CD8-positive, alpha-beta memory T cell (primary cell): ENCODE results near the gene SRBD1. TPM values are rescaled to one million over a fixed set of nuclear protein-coding genes. Genes with fewer than 3 reads are reported as not detected.
A peak's percentile ranks its signal among the peaks of the same experiment; 100 is the strongest.
"Not testable (repeated sequence)": the region's sequence is repeated elsewhere in the genome, so short reads cannot be mapped to it uniquely, and the experiment has no call there.

Experiments
- CTCF ChIA-PET: fragments of 350-600 bp; sonication (Branson Sonifier 250); formaldehyde crosslinking; loops from one replicate; lab custom pipeline; 2021; ENCODE audit warnings: antibody characterized with exemption; lab: Charles Lee
- POLR2A ChIA-PET: fragments of 350-600 bp; sonication (Branson Sonifier 250); formaldehyde crosslinking; loops from one replicate; lab custom pipeline; 2021; ENCODE audit warnings: antibody characterized with exemption; lab: Charles Lee
- DNase-seq, 5 donors: peaks; one replicate each; pipeline versions ENCODE4 v3.0.0 to v3.0.0-alpha.2; 2020 to 2022; ENCODE audit warnings: mixed read lengths in 1 of 5
- H3K27ac ChIP-seq: one replicate; pipeline ENCODE4 v1.7.0; 2013; ENCODE audit warnings: low read depth, mild to moderate bottlenecking, low read length, moderate library complexity
- H3K27me3 ChIP-seq: 2 replicates; pipeline ENCODE4 v1.7.0; 2013; ENCODE audit warnings: low read length, mild to moderate bottlenecking; ENCODE audit not compliant: insufficient read depth, poor library complexity, severe bottlenecking
- H3K36me3 ChIP-seq: 2 replicates; pipeline ENCODE4 v1.7.0; 2013; ENCODE audit warnings: mild to moderate bottlenecking, low read length, moderate library complexity; ENCODE audit not compliant: insufficient read depth
- H3K4me1 ChIP-seq: 2 replicates; pipeline ENCODE4 v1.7.0; 2013; ENCODE audit warnings: mild to moderate bottlenecking, low read length, moderate library complexity; ENCODE audit not compliant: insufficient read depth
- H3K4me3 ChIP-seq: 2 replicates; pipeline ENCODE4 v1.7.0; 2013; ENCODE audit warnings: mild to moderate bottlenecking, low read length
- H3K9me3 ChIP-seq: 2 replicates; pipeline ENCODE4 v1.7.0; 2013; ENCODE audit warnings: mild to moderate bottlenecking, low read length
- H3K27ac Mint-ChIP-seq, 8 donors: one replicate each; pipeline ENCODE4 v1.8.0; 2020 to 2021; ENCODE audit warnings: mixed read lengths in 8 of 8, mild to moderate bottlenecking in 6 of 8, inconsistent platforms in 3 of 8, moderate library complexity in 3 of 8
- H3K27me3 Mint-ChIP-seq, 2 donors: one replicate each; pipeline ENCODE4 v1.8.0; 2020 to 2021; ENCODE audit warnings: mixed read lengths in 2 of 2, mild to moderate bottlenecking in 1 of 2, moderate library complexity in 1 of 2
- H3K36me3 Mint-ChIP-seq, 3 donors: one replicate each; pipeline ENCODE4 v1.8.0; 2020 to 2021; ENCODE audit warnings: mixed read lengths in 3 of 3, inconsistent platforms in 1 of 3, mild to moderate bottlenecking in 1 of 3
- H3K4me1 Mint-ChIP-seq, 3 donors: one replicate each; pipeline ENCODE4 v1.8.0; 2020 to 2021; ENCODE audit warnings: mixed read lengths in 3 of 3, inconsistent platforms in 1 of 3, mild to moderate bottlenecking in 1 of 3
- H3K4me3 Mint-ChIP-seq, 7 donors: one replicate each; pipeline ENCODE4 v1.8.0; 2020 to 2021; ENCODE audit warnings: mixed read lengths in 7 of 7, mild to moderate bottlenecking in 6 of 7, moderate library complexity in 4 of 7, inconsistent platforms in 2 of 7
- H3K9me3 Mint-ChIP-seq, 5 donors: one replicate each; pipeline ENCODE4 v1.8.0; 2020 to 2022; ENCODE audit warnings: mixed read lengths in 5 of 5, mild to moderate bottlenecking in 3 of 5, moderate library complexity in 2 of 5, inconsistent platforms in 1 of 5
- polyA plus RNA-seq: library from polyadenylated mRNA; unstranded; fragments of 300-500 nt; fragmentation: Illumina TruSeq; gene quantifications from one replicate; pipeline ENCODE4 v1.2.3, GENCODE V29; 2021
- total RNA-seq, 2 experiments: library from RNA; stranded (reverse); gene quantifications; one replicate each; pipeline ENCODE4 v1.2.3, GENCODE V29; 2021

The SRBD1 gene
- total and polyA plus RNA-seq, 3 experiments from 2014 or later = 12.7 to 18.9 (median 18.1) TPM

DNA sequence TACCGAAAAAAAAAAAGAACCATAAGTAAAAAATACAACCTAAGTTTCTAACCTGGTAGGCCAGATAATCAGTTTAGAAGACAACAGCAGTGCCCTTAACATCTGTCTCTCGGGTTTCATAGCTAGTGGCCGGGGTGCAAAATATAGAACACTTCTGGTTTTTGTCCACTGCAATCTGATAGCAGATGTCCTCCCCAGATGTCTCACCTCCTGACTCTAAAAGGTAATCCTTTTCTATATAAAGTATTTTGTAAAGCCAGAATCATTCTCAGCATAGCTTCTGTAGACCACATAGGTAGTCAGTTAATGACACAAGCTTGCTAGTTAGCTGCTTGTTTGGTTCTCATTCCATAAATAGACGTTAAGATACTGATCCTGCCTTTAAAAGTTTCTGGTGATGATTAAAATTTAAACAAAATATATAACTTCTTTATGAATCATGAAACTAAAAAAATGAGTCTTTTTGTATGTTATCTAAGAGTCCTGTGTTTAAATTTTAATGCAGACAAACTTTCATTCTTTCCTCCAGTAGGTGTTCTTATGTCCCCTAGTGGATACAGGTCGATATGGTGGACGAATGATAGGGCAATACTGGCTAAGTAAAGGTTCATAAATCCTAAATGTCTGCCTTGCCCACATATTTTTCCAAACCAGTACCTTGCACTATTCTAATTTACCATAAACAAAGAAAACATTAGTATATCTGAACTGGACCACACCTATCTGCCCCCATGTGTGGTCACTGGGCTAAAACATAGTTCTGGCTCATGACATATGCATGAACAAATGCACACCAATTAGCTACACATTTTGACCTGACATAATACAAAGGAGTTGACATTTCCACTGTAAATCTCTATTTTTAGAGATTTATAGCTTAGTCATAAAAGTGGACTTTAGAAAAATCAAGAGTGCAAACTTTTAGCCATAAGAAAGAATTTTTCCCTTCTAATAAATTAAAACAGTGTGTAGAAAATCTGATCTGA, 171.0 kb downstream of the SRBD1 start:
- Mint-ChIP-seq H3K27ac (no peak overlapping the region), H3K4me1 (peaks cover 14 to 23% (median 21%) of the 10 kb centered on the region in 3 donors), H3K27me3 (no peaks in the 10 kb centered on the region), H3K9me3 (peaks cover 0 to 7% (median 5%) of the 10 kb centered on the region in 5 donors), H3K4me3 (no peak overlapping the region), H3K36me3 (peaks cover 21 to 31% (median 28%) of the 10 kb centered on the region in 3 donors)
- Histone ChIP-seq H3K4me1 (peaks cover 4% of the 10 kb centered on the region), H3K27ac (no peak overlapping the region), H3K27me3 (no peaks in the 10 kb centered on the region), H3K4me3 (no peak overlapping the region), H3K9me3 (no peaks in the 10 kb centered on the region), H3K36me3 (no peaks in the 10 kb centered on the region)
- ChIA-PET POLR2A (no interaction called here), CTCF (no interaction called here)
- no peak for DNase-seq

GRCh38 chr2:45438872-45439665, 172.0 kb downstream of the SRBD1 start:
- Histone ChIP-seq H3K36me3 (no peaks in the 10 kb centered on the region), H3K4me1 (peaks cover 4% of the 10 kb centered on the region), H3K27ac (no peak overlapping the region), H3K27me3 (no peaks in the 10 kb centered on the region), H3K9me3 (no peaks in the 10 kb centered on the region), H3K4me3 (no peak overlapping the region)
- CTCF ChIA-PET = no interaction called here
- H3K27me3 Mint-ChIP-seq = no peaks in the 10 kb centered on the region
- peaks cover 21 to 35% (median 28%) of the 10 kb centered on the region in 3 donors for H3K36me3 Mint-ChIP-seq
- POLR2A ChIA-PET = no interaction called here
- H3K4me1 Mint-ChIP-seq = peaks cover 14 to 26% (median 21%) of the 10 kb centered on the region in 3 donors
- H3K4me3 Mint-ChIP-seq = no peak overlapping the region
- DNase-seq = no peak
- H3K27ac Mint-ChIP-seq = no peak overlapping the region
- peaks cover 0 to 7% (median 5%) of the 10 kb centered on the region in 5 donors for H3K9me3 Mint-ChIP-seq

- Mint-ChIP-seq H3K27ac (peak overlapping the region in 1 of 8 donors; percentile 91), H3K36me3 (peaks cover 17 to 37% (median 26%) of the 10 kb centered on the region in 3 donors), H3K4me3 (no peak overlapping the region), H3K27me3 (no peaks in the 10 kb centered on the region), H3K9me3 (peaks cover 0 to 7% (median 5%) of the 10 kb centered on the region in 5 donors), H3K4me1 (peaks cover 12 to 15% (median 13%) of the 10 kb centered on the region in 3 donors)
- no peaks in the 10 kb centered on the region for H3K9me3 ChIP-seq
- H3K27ac ChIP-seq = no peak overlapping the region
- no peak for DNase-seq
- ChIA-PET CTCF (no interaction called here), POLR2A (no interaction called here)
- H3K4me1 ChIP-seq = peaks cover 4% of the 10 kb centered on the region
- H3K36me3 ChIP-seq = no peaks in the 10 kb centered on the region
- no peaks in the 10 kb centered on the region for H3K27me3 ChIP-seq
- H3K4me3 ChIP-seq = no peak overlapping the region
Measured at GRCh38 chr2:45436456-45436855, 174.6 kb downstream of the SRBD1 start.

DNA sequence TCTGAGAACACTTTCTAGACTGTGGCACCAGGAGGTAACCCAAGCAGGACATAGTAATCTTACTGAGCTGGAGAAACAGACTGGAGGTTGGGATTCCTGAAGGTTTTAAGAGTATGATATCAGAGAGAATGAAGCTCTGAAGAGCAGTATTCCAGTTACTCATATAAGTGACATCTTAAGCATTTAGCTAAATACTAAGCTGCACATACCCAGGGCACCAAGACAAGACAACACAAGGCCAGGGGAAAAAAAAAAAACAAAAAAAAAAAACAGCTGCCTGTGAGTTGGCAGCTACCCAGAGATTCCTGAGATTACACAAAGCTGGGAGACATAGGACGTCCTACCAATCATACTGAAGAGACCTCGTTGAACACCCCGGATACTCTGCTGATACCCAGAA, 175.8 kb downstream of the SRBD1 start:
- ChIA-PET POLR2A (no interaction called here), CTCF (no interaction called here)
- H3K27me3 Mint-ChIP-seq = no peaks in the 10 kb centered on the region

DNA sequence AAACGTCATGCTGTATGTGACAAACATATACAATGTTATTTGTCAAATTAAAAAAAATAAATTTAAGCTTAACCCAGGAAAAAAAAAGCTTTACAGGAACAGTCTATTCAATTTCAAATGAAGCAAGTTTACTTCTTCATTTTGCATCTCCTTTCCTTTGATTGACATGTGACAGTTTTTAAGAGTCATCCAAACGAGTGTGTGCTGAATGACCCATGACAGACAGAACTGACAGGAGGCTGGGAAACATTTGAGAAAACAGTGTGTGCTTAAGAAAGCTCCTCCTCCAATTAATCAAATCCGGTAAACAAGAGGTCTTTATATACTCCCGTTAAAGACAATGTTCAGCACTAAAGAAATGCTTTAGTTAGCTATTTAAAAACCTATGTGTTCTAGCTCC, 177.7 kb downstream of the SRBD1 start:
- Histone ChIP-seq H3K27ac (no peak overlapping the region), H3K9me3 (no peaks in the 10 kb centered on the region), H3K27me3 (no peaks in the 10 kb centered on the region), H3K36me3 (no peaks in the 10 kb centered on the region), H3K4me3 (no peak overlapping the region), H3K4me1 (peaks cover under 1% of the 10 kb centered on the region)
- H3K4me1 Mint-ChIP-seq = peaks cover 7 to 10% (median 8%) of the 10 kb centered on the region in 3 donors
- no peak overlapping the region for H3K27ac Mint-ChIP-seq
- H3K36me3 Mint-ChIP-seq = peaks cover 16 to 46% (median 40%) of the 10 kb centered on the region in 3 donors
- no peak for DNase-seq
- CTCF ChIA-PET = no interaction called here
- H3K27me3 Mint-ChIP-seq = no peaks in the 10 kb centered on the region
- POLR2A ChIA-PET = no interaction called here
- H3K4me3 Mint-ChIP-seq = no peak overlapping the region
- peaks cover 6 to 17% (median 8%) of the 10 kb centered on the region in 5 donors for H3K9me3 Mint-ChIP-seq

More for the DNA sequence above, 175.8 kb downstream of the SRBD1 start:
- DNase-seq = no peak
- Mint-ChIP-seq H3K9me3 (peaks cover 6 to 16% (median 8%) of the 10 kb centered on the region in 5 donors), H3K4me1 (peaks cover 10 to 15% (median 12%) of the 10 kb centered on the region in 3 donors), H3K4me3 (no peak overlapping the region), H3K36me3 (peaks cover 16 to 41% (median 36%) of the 10 kb centered on the region in 3 donors), H3K27ac (no peak overlapping the region)
- no peak overlapping the region for H3K4me3 ChIP-seq
- no peaks in the 10 kb centered on the region for H3K27me3 ChIP-seq
- H3K27ac ChIP-seq = no peak overlapping the region
- no peaks in the 10 kb centered on the region for H3K9me3 ChIP-seq
- no peaks in the 10 kb centered on the region for H3K36me3 ChIP-seq
- H3K4me1 ChIP-seq = peaks cover 4% of the 10 kb centered on the region

DNA sequence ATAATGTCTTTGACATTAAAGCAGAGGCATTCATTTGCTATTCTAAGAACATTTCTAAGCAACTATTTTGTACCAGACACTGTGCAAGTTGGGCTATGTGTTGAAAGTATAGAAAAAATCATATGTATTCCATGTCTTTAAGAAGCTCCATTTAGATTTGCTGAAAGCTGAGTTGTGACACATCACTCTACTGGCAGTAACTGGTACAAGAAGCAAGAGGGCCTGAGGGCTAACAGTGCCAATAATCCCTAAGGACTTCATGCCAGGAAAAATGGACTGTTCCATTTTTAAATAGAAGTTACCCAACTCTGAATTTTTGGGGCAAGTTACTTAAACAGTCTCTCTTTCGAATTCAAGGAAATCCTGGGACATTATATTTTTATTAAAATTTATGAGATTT, 178.7 kb downstream of the SRBD1 start:
- H3K27me3 Mint-ChIP-seq = no peaks in the 10 kb centered on the region
- H3K4me3 ChIP-seq = no peak overlapping the region
- POLR2A ChIA-PET = no interaction called here
- CTCF ChIA-PET = no interaction called here
- no peak overlapping the region for H3K4me3 Mint-ChIP-seq
- peaks cover 9 to 13% (median 11%) of the 10 kb centered on the region in 3 donors for H3K4me1 Mint-ChIP-seq
- H3K27me3 ChIP-seq = no peaks in the 10 kb centered on the region
- peaks cover 4 to 15% (median 8%) of the 10 kb centered on the region in 5 donors for H3K9me3 Mint-ChIP-seq
- H3K9me3 ChIP-seq = no peaks in the 10 kb centered on the region
- no peaks in the 10 kb centered on the region for H3K4me1 ChIP-seq
- H3K27ac ChIP-seq = no peak overlapping the region
- peaks cover 11 to 37% (median 33%) of the 10 kb centered on the region in 3 donors for H3K36me3 Mint-ChIP-seq
- no peak overlapping the region for H3K27ac Mint-ChIP-seq
- H3K36me3 ChIP-seq = no peaks in the 10 kb centered on the region
- DNase-seq = no peak

- CTCF ChIA-PET, DNase-seq: not testable (repeated sequence)
Measured at GRCh38 chr2:45426025-45426424, 185.0 kb downstream of the SRBD1 start.

More at GRCh38 chr2:45426025-45426424, 185.0 kb downstream of the SRBD1 start:
- H3K36me3 Mint-ChIP-seq = peaks cover 6 to 17% (median 14%) of the 10 kb centered on the region in 3 donors
- H3K9me3 ChIP-seq, H3K27me3 Mint-ChIP-seq, H3K27me3 ChIP-seq, H3K9me3 Mint-ChIP-seq, H3K4me3 ChIP-seq, H3K4me3 Mint-ChIP-seq, H3K4me1 ChIP-seq, H3K27ac ChIP-seq, H3K36me3 ChIP-seq, H3K27ac Mint-ChIP-seq, POLR2A ChIA-PET: not testable (repeated sequence)
- H3K4me1 Mint-ChIP-seq = peaks cover 8 to 15% (median 14%) of the 10 kb centered on the region in 3 donors
